ENCODE results near the gene OVOL1. TPM values are rescaled to one million over a fixed set of nuclear protein-coding genes. Genes with fewer than 3 reads are reported as not detected.

Gene OVOL1
- total and polyA plus RNA-seq, 8 donors, result 0.20 to 0.45 (median 0.34) TPM

DNA sequence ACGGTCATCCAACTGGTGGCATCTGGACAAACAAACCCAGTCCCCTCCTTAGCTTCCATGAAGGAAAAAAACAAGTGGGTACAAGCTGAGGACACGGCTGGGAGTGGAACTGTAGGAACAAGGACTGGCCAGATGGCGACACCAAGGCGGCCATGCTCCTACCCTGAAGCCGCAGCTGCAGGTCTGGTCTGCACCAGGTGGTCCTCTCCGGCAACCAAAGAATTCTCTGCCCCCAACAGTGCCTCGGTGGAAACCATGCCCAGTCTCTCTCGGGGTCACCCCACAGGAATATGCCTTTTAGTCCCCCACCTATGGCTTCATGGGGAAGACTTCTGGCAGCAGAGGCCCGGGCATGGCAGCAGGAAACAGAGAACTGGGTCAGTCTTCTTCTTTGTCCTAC lies 22.6 kb downstream of the OVOL1 start:
- intact Hi-C loops (cut with DNase I), result no loop called here
- H3K4me1 ChIP-seq, result peaks cover 0 to 23% of the 10 kb centered on the region in 2 donors
- H3K27me3 ChIP-seq, result peaks cover 0 to 31% of the 10 kb centered on the region in 2 donors
- ATAC-seq (no peak), DNase-seq (peak in 1 of 4 donors; percentile 54)
- H3K4me3 ChIP-seq, result no peak overlapping the region
- no peak overlapping the region for H3K27ac ChIP-seq
- H3K9me3 ChIP-seq, result no peaks in the 10 kb centered on the region
- TF ChIP-seq, protein P1, sequence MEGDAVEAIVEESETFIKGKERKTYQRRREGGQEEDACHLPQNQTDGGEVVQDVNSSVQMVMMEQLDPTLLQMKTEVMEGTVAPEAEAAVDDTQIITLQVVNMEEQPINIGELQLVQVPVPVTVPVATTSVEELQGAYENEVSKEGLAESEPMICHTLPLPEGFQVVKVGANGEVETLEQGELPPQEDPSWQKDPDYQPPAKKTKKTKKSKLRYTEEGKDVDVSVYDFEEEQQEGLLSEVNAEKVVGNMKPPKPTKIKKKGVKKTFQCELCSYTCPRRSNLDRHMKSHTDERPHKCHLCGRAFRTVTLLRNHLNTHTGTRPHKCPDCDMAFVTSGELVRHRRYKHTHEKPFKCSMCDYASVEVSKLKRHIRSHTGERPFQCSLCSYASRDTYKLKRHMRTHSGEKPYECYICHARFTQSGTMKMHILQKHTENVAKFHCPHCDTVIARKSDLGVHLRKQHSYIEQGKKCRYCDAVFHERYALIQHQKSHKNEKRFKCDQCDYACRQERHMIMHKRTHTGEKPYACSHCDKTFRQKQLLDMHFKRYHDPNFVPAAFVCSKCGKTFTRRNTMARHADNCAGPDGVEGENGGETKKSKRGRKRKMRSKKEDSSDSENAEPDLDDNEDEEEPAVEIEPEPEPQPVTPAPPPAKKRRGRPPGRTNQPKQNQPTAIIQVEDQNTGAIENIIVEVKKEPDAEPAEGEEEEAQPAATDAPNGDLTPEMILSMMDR (IDR thresholded peaks at IDR 0.05), result no peak
- no peaks in the 10 kb centered on the region for H3K36me3 ChIP-seq

DNA sequence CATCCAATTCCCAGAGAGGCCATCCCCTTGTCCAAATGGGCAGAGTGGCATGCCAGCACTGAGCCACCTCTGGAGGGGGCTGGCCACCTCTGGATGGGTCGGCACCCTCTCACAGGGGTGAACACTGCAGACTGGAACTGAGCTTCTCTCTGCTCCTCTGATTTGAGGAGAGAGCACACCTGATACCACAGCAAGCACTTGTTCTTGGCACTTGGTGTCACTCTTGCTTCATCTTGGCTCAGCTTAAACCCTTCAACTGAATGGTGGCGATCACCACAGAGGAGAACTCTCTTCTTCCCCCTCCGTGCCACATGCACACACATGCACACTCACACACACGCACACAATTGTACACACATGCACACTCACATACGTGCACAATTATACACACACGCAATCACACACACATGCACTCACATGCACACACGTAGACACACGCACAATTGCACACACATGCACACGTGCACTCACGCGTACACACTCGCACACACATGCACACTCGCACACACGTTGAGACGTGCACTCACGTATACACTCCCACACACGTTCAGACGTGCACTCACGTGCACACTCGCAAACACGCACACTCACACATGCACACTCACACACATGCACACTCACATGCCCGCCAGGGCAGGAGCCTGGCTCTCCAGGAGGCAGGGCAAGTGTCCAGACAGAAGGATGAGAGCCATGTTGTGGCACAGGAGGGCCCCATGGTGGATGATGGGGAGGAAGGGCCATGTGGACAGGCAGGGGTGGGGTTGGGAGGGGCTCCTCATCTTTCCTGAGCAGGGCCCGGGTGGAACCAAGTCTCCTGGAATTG lies 23.4 kb downstream of the OVOL1 start:
- Histone ChIP-seq H3K9me3 (no peaks in the 10 kb centered on the region), H3K4me1 (peaks cover 0 to 24% of the 10 kb centered on the region in 2 donors), H3K27me3 (peaks cover 0 to 24% of the 10 kb centered on the region in 2 donors), H3K36me3 (no peaks in the 10 kb centered on the region), H3K27ac (no peak overlapping the region), H3K4me3 (no peak overlapping the region)
- peak; percentile 10 for ATAC-seq
- intact Hi-C loops (cut with DNase I), result no loop called here
- TF ChIP-seq, protein P1 (IDR thresholded peaks at IDR 0.05), result no peak
- DNase-seq, result peak in 1 of 4 donors; percentile 59

DNA sequence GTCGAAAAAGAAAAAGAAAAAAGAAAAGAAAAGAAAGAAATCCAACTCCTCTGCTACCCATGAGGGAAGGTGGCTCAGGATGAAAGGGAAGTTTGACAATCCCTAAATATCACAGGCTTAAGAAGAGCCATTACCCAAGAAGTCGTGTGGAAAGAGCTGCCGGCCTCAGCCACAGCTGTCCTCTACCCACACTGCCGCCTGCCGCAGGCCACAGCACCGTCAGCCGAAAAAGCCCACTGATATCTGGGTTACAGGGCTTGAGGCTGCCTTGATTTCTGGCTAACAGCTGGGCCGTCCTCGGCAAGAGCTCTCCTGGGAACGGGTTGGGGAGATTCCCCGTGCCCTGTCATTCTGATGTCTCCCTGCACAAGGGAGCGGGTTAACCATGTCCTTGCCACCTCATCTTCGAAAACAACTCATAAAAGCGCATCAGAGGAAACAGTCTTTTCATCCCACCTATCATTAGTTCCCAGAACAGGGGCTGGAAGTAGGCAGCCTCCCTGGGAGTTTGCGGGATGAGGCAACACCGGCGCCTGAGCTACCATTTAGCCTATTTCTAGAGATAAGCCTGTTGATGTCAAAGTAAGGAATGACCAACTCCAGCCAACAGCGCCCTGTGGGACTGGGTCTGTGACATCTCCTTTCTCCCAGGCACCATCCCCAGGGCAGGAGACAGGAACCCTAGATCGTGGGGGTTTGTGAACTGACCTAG lies 25.1 kb downstream of the OVOL1 start:
- Histone ChIP-seq H3K4me3 (no peak overlapping the region), H3K9me3 (no peaks in the 10 kb centered on the region), H3K36me3 (no peaks in the 10 kb centered on the region), H3K4me1 (peaks cover 0 to 32% of the 10 kb centered on the region in 2 donors), H3K27ac (no peak overlapping the region), H3K27me3 (peaks cover 0 to 10% of the 10 kb centered on the region in 2 donors)
- intact Hi-C loops (cut with DNase I), result no loop called here
- DNase-seq (peak in 1 of 4 donors; percentile 57), ATAC-seq (peak; percentile 10)
- TF ChIP-seq, protein P1 (IDR thresholded peaks at IDR 0.05), result no peak

DNA sequence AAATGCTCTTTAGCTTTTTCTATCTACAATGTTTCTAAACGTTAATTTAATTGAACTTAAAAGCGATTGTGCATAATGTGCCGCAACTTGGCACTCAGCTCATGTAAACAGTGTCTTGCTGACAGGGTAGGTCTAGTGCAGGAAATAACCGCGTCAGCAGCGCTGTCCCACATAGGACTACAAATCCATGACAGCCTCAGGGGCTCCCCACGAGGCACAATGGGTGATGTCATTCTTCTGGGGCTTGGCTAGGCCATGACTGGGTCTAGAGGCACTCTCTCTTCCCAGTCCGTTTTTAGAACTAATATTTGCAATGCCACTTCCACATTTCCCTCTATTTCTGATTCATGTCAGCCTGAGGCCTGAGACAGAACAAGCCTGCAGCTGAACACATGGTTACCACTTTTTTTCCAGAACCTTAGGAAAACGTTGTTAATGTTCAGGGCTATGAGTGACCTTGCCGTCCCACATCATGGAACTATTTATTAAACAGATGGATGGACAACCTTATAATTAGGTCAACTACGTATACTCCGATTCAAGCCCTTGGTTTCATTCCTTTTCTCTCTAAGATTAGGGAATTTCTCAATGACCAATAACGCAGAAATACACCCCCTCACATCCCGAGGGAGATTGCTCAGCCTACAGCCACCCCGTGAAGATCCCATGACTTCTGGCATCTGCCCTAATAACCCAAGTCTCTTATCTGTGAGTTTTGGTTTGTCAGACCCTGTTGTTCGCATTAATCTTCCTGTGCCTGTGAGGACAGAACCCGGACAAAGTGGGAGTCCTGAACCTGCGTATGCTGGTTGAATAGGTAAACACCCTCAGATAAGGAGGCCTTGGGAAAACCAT lies 27.5 kb downstream of the OVOL1 start:
- no peaks in the 10 kb centered on the region for H3K36me3 ChIP-seq
- peaks cover 0 to 39% of the 10 kb centered on the region in 2 donors for H3K4me1 ChIP-seq
- TF ChIP-seq, protein P1 (IDR thresholded peaks at IDR 0.05), result no peak
- no peak overlapping the region for H3K4me3 ChIP-seq
- DNase-seq, result peak in 3 of 4 donors; percentile 28 to 71 (median 47)
- intact Hi-C loops (cut with DNase I), result no loop called here
- peak; percentile 42 for ATAC-seq
- peak overlapping the region in 1 of 2 donors; percentile 33 for H3K27ac ChIP-seq
- no peaks in the 10 kb centered on the region for H3K9me3 ChIP-seq
- no peaks in the 10 kb centered on the region for H3K27me3 ChIP-seq
